AG09309 (cell line): Measurements from ENCODE around the gene MRM3.
"Not testable (repeated sequence)": the region's sequence is repeated elsewhere in the genome, so short reads cannot be mapped to it uniquely, and the experiment has no call there.

Source experiments
- DNase-seq: peaks from one replicate; pipeline ENCODE4 v3.0.0-alpha.2; 2010; ENCODE audit warnings: low read depth
- H3K4me3 ChIP-seq: 2 replicates; pipeline ENCODE4 v1.5.1; 2011; ENCODE audit warnings: mild to moderate bottlenecking, low read depth, low read length, moderate library complexity; ENCODE audit not compliant: control insufficient read depth
- CTCF ChIP-seq: IDR thresholded peaks from 2 replicates; pipeline ENCODE4 v1.5.1; 2011; ENCODE audit warnings: mild to moderate bottlenecking, low read depth, low read length, inconsistent platforms; ENCODE audit not compliant: insufficient read depth, control insufficient read depth; ENCODE audit errors: missing control alignments

MRM3 gene

GRCh38 chr17:742147-742793, 39.9 kb upstream of the MRM3 start:
- DNase-seq: no peak
- TF ChIP-seq CTCF: no peak
- H3K4me3 ChIP-seq: no peak overlapping the region

GRCh38 chr17:743139-743538, 39.0 kb upstream of the MRM3 start:
- no peak overlapping the region for H3K4me3 ChIP-seq
- TF ChIP-seq CTCF: no peak
- no peak for DNase-seq

GRCh38 chr17:744937-745336, 37.2 kb upstream of the MRM3 start:
- no peak for TF ChIP-seq CTCF
- DNase-seq: no peak
- no peak overlapping the region for H3K4me3 ChIP-seq

GRCh38 chr17:745406-745805, 36.7 kb upstream of the MRM3 start:
- TF ChIP-seq CTCF: no peak
- H3K4me3 ChIP-seq: no peak overlapping the region
- DNase-seq: no peak

- DNase-seq: no peak
- H3K4me3 ChIP-seq: no peak overlapping the region
- no peak for TF ChIP-seq CTCF
These were observed 36.0 kb upstream of the MRM3 start for GRCh38 chr17:746181-746580.

- no peak for TF ChIP-seq CTCF
- H3K4me3 ChIP-seq: no peak overlapping the region
- DNase-seq: no peak
These were observed 35.1 kb upstream of the MRM3 start for GRCh38 chr17:746783-747629.

- H3K4me3 ChIP-seq, DNase-seq: not testable (repeated sequence)
These were observed 33.5 kb upstream of the MRM3 start for GRCh38 chr17:748604-749003.

GRCh38 chr17:749359-749758, 32.8 kb upstream of the MRM3 start:
- DNase-seq, H3K4me3 ChIP-seq: not testable (repeated sequence)
